HG03066 (cell line): ENCODE measurements around the gene PIK3IP1.
"Not testable (repeated sequence)": the region's sequence is repeated elsewhere in the genome, so short reads cannot be mapped to it uniquely, and the experiment has no call there.

Source experiments
- ATAC-seq: cut with Tn5 transposase; IDR thresholded peaks from one replicate; pipeline ENCODE4 v1.9.1; 2021; ENCODE audit warnings: low read depth; ENCODE audit not compliant: unreplicated experiment

The PIK3IP1 gene, protein sequence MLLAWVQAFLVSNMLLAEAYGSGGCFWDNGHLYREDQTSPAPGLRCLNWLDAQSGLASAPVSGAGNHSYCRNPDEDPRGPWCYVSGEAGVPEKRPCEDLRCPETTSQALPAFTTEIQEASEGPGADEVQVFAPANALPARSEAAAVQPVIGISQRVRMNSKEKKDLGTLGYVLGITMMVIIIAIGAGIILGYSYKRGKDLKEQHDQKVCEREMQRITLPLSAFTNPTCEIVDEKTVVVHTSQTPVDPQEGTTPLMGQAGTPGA

DNA sequence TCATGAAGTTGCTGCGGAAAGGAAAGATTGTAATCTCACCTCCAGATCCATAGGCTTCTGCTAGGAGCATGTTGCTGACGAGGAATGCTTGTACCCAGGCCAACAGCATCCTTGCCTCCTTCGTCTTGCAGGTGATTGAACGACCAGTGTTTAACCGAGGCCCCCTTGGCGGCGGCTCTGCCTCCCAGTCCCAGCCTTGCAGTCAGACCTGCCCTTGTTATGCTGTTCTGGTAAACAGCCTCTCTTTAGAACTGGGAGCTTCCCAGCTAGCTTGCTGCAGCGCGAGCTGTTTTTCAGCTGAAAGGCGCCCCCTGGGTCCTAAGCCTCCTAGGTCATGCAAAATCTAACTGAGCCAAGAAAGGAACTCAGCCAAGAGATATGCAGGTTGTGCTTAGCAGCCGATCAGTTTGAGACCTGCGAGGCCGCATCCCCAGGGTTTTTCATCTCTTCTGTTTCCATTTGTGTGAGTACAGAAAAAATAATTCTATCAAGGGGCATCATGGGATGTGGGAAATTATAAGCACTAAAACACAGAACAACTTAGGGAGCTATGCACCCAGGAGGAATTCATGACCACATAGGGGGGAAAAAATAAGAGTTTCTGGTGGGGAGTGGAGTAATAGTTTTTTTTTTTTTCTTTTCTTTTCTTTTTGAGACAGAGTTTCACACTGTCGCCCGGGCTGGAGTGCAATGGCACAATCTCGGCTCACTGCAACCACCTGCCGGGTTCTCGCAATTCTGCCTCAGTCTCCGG lies at the start of gene PIK3IP1:
TSS of gene PIK3IP1 (minus strand) at position 253 of the 754 bp plus-strand sequence. CDS start at position 109, 144 bp downstream.
- no peak for ATAC-seq

DNA sequence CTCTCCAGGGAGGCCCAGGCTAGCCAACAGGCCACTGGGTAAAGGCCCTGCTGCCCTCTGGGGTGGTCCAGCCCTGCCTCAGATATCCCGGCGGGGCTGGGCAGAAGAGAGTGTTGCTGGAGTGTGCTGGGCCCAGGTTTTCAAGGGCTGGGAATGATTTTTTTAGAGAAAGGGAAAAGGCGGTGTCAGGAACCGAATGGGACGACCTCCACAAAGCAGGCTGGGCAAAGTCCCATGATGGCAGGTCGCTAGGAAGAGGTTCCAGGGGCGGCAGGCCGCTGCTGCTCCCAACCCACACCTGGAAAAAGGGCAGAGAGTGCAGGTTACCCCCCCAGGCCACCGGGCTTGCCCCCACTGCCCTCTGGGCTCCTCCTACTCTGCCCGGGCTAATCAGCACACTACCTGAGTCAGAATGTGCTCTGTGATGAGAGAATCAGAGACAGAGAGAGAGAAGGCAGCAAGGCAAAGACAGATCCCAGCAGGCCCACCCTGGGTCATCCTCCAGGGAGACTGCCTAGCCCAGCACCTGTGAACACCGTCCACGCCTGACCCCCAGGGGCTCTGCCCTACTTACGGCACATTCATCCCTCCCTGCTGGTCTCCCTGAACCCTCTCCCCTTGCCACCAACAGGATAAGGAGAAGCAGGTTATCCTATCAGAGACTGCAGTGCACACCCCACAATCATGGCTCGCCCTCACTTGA lies 49.2 kb upstream of the PIK3IP1 start:
- no peak for ATAC-seq

DNA sequence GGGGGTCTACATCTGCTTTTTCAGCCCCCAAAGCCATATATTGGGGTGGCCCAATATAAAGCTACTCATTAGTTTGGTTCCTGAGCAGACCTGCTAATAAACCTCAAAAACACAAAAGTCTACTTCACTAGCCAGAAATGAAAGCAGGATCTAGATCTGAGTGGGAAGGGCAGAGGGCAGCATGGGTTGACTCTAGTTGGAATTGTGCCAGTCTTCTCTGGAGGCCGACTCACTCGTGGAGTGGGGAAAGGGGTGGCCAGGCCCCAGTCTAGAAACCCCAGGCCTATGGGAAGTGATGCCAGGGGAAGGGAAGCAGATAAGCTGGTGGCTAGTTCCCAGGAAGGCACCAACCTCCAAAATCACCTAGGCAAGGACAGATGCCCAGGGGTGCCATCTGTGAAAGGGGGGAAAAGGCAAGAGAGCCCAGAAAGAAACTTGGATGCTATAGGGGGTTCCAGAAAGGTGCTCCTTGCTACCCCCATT lies 48.5 kb upstream of the PIK3IP1 start:
- no peak for ATAC-seq

DNA sequence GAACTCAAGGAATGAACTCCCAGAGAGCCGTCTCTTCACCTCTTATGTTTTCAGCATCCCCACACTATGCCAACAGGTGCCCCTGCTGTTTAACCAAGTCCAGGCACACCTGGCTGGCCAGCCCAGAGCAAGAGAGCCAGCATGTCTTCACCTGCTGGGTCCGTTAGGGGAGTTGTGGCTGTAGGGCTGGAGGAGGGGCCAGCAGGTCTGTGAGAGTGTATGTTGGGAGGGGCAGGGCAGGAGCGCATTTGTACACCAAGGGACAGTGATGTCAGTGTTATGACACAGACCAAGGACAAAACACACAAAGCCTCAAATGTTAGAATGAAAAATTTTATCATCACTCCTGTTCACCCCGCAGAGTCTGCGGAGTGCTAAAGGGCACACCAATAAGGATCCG lies 48.1 kb upstream of the PIK3IP1 start:
- ATAC-seq = no peak

DNA sequence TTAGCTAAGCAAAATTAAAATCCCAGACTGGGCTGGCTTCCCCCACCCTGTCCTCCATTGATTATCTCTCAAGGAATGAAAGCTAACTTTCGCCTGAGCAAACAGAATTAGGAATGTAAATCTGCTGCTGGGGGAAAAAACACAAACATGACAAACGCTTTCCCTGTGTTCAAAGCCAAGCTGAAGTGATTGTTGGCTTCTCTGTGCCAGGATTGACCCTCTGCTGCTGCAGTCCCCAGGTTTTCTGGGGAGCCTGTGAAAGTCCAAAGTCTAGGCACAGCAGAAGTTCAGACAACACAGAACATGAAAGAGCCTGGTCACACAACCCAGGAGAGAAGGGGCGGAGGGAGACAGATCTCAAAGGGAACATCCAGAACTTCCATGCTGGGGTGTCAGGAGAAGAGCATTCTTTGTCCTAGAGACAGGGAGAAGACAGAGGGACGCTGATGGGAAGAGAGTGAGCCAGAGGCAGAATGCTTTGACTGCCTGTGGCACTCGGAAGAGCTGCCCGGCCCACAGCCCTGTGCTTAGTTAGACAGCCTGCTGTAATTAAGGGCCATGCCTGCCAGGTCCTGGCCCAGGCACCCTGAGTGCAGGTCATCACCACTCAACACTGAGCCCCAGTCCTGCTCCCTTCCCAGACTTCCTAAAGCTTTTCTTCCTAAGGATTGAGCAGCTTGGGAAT lies 47.0 kb upstream of the PIK3IP1 start:
- no peak for ATAC-seq

DNA sequence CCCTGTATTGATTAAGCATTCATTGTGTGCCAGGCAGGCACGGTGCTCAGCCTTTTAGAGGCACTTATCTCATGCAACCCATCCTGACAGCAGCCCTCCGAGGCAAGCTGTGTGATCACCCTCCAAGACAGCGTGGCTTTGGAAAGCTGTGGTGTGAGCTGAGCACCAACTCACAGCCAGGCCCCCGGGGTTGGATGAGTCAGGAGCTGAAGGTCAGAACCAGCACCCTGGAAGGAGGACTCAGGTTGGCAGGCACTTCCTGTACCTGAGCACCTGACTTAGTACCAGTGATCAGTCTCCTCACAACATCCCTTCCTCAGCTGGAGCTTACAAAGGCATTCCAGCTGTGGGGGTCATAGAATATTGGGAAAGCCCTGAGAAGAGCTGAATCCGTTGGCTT lies 44.9 kb upstream of the PIK3IP1 start:
- no peak for ATAC-seq

DNA sequence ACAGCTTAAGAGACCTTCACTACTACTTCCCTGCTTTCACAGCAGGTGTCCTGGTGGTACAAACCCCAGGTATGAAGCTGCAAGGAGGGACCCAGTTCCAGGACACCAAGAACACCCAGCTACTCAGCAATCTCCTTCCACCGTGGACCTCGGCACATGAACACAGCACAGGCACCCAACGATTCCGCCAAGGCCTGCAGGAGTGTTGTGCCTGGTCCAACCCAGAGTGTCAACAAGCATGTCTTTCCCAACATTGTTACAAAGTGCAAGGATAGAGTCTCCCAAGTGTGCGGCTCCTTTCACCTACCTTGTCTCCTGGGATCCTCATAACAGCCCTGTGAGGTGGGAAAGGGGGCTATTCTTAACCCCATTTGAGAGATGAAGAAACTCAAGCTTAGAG lies 42.0 kb upstream of the PIK3IP1 start:
- no peak for ATAC-seq

DNA sequence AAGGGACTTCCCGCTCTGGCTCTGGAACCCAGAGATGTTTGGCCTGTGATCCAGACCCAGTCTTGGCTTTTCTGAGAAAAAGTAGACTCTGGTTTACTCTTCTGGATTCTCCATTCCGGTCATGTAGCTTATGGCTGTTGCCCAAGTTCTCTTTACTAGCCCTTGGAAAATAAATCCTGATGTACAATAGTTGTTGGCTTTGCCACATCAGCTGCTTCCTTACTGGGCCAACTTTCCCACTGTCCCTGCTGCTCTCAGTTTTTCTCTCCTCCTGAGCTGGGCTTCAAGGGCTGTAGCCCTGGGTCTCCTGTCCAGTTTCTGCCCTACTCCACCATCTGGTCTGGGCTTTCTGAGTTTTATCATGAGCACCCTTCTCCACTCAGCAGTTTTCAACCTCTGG lies 41.4 kb upstream of the PIK3IP1 start:
- ATAC-seq = no peak

DNA sequence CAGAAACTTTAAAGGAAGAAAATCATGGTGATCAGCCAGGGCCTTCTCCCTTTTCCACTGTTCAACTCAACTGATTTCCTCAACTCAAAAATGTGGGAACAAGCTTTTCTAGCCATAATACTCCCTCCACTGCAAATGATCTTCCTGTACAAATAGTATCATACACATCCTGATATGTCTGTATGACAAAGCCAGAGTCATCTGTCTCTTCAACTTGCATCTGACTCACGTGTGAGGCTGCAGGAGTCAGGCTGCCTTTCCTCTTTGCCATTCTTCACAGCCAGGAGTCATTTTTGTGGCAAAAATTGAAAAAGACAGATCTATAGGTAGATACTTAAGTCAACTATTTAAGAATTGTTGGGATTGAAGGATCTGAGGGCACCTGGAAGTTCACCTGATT lies 40.6 kb upstream of the PIK3IP1 start:
- ATAC-seq = no peak

DNA sequence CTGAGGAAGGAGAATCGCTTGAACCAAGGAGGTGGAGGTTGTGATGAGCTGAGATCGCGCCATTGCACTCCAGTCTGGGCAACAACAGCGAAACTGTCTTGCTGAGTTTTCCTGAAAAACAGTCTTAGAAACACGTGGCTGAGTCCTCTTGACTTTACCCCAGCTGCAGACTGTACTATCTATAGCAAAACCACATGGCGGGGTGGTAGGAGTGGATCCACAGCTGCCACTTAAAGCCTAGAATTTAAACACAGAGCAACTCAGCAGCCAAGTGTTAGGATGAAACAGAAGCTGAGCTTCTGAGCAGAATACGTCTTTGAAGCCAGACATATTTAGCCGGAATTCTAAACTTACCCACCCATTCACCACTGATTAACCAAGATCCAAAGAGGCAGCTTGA lies 39.7 kb upstream of the PIK3IP1 start:
- no peak for ATAC-seq

DNA sequence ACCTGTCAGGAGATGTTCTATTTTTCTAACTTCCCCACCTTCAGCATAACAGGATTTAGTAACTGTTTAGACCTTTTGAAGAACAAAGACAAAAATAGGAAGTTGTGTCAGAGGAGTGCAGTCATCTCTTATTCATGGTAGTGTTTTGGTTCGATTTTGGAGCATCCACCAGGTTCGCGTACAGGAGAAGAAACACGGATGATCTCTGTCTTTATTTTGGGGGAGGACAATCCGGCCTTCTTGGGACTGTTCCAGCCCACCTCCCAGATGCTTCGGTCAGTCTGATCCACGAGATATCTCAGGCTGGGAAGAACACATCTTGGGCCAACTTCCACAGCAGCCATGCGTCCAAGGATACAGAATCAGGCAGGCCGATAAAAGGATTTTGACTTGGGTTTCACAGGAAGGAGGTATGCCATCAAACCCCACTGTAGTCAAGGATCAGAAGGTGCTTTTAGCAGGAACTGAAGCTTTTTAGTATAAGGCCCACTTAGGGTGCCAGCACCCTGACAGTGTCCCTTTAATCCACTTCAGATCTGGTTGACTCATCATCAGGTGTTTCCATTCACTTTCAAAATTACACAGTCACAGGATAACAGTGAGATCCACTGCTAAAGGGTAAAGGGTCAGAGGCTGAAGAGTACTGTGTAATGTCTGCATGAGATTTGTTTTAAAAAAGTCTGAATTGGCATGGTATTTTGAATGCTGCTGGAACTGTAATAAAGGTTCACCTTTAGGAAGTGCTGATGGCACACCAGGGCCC lies 37.3 kb upstream of the PIK3IP1 start:
- no peak for ATAC-seq

DNA sequence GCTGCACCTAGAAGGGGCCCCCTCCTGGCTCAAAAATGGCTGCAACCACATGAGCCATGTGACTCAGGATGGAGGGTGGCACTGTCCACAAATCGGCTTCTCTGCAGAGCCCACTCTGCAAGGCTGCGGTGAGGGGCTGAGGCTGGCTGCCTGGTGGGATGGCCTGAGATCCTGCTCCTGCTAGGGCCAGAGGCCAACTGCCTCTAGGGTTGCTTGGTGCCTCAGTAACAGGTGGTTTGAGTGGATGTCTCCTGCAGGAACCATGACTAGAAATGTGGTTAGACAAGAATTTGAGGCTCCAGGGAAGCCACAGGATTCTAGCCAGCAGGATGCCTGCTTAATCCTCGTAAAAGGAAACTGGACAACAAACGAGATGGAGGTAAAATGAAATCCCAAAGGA lies 36.7 kb upstream of the PIK3IP1 start:
- no peak for ATAC-seq

DNA sequence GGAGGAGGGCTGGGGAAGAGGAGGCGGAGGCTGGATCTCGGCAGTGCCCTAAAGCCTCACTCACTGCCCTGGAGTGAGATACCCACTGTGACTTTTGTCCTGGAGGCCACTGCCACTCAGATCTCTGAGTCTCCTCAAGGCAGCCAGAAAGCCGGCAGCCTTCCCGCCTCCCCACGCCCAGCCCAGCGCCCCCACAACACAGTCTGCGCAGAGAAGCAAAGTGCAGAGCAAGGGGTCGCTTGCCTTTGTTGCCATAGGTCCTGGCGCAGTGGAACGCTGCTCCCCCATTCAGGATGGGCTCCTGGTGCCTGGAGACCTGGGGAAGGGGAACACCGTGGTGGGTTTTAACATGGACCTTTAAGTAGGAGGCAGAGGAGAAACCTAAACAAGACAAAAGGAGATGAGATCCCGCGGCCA lies 36.3 kb upstream of the PIK3IP1 start:
- ATAC-seq = no peak

DNA sequence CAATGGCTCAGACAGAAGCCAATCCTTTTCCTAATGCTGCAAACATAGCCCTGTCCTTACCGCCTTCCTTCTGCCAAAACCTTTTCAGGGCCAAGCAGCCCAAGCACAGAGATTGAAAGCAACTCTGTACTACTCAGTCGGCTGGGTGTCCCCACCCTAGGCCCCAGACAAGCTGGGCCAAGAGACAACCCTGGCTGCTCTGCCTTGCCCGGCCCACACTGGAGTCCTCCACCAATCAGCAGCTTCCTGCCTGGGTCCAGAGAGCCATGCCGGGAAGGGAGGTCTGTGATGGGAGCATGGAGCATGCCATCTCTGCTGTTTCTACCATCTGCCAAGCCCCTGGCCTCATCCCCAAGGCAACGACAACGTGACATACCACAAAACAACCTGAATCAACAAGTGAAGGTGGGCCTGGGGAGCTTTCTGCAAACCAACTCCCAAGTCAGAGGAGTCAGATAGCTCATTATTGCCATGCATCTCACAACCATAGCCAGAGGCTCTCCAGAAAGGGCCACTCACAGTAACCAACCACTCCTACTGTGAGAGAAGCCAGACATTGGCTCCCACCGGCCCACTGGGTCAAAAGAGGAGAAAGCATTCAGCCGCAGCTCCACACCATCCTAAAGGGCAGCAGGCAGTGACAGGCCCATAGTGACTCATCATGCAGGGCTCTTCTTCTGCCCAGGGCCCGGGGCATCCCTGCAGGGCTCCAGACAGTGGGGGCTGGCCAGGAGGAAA lies 35.7 kb upstream of the PIK3IP1 start:
- ATAC-seq = no peak

DNA sequence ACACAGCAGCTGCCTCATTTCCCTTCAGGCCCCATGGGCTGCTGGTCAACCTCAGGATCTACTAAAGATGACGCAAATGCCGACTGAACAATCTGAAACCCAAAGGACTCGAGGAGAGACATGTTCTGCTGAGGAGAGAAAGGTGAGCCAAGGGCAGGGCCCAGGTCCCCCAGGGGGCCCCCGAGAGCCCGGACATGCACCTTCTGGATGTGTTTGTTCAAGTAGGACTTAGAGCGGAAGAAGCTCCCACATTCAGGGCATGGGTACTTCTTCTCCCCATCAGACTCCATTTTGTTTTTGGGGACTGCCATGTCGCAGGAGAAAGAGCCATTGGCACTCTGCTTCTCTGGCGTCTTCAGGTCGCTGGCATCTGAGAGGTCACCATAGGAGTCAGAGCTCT lies 34.6 kb upstream of the PIK3IP1 start:
- no peak for ATAC-seq

DNA sequence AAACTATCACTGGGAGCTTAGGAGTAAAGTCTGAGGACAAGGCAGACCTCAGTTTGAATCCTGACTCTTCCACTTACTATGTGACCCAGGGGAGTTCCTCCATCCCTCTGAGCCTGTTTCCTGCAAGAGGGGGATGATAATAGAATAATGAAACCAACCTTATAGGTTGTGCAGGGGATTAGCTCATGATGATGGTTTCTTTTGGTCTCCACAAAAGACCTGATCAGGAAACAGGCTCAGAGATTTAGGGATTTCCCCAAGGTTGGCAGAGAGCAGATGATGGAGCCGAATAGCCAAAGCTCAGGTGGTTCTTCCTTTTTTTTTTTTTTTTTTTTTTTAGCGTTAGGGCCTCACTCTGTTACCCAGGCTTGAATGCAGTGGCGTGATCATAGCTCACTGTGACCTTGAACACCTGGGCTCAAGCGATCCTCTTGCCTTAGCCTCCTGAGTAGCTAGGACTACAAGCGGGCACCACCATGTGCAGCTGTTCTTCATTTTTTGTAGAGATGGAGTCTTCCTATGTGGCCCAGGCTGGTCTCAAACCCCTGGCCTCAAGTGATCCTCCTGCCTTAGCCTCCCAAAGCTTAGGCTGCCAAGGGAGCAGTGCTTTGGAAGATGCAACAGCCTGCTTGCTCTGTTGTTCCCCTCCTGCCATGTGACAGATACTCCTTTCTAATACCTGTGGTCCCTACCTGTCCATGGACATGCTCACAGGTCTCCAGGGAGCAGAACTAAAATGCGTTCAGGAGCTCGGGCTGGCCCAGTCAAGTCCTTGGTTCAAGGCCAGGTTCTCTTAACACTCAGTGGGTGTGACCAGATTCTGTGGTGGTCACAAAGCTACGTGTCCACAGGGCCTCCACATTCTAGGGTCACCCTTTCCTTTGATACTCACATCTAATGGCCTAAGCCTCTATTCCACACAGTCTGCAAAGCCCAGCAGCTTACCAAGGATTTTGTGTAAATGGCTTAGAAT lies 31.6 kb upstream of the PIK3IP1 start:
- ATAC-seq = no peak

DNA sequence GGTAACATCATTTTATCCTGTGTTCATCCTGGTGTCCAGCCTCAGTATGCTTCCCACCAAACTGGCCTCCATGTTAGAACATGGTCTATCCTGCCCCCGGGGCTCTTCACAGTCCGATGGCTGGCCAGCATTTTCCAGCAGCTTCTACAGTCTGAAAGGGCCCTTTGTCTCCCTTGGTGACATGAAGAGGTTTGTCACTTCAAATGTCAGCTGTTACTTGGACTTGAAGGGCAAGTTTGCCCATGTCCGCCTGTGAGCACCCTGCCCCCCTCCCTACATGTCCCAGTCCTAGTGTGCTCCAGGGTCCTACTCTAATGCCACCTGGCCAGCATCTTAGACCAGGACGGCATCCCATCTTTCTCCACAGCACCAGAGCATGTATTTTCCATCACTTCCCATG lies 29.1 kb upstream of the PIK3IP1 start:
- no peak for ATAC-seq

DNA sequence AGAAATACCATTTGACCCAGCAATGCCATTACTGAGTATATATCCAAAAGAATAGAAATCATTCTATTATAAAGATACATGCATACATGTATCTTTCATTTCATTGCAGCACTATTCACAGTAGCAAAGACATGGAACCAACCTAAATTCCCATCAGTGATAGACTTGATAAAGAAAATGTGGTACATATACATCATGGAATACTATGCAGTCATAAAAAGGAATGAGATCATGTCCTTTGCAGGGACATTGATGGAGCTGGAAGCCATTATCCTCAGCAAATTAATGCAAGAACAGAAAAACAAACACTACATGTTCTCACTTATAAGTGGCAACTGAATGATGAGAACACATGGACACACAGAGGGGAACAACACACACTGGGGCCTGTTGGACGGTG lies 21.9 kb upstream of the PIK3IP1 start:
- ATAC-seq = not testable (repeated sequence)
